Measurements from ENCODE around the gene GLYR1.
A peak's percentile ranks its signal among the peaks of the same experiment; 100 is the strongest.

Gene GLYR1

DNA sequence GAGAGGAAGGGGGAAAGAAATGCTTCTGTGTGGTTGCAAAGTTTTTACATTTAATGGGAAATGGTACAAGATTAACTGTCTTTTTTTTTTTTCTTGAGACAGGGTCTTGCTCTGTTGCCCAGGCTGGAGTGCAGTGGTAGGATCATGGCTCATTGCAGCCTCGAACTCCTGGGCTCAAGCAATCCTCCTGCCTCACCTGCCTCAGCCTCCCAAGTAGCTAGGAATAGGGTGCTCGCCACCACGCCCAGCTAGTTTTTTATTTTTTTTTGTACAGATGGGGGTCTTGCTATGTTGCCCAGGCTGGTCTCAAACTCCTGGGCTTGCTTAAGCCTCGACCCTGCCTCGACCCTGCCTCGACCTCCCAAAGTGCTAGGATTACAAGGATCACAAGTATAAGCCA lies 40.8 kb downstream of the GLYR1 start:
- DNase-seq (ENCODE audit: low read depth) = no peak

DNA sequence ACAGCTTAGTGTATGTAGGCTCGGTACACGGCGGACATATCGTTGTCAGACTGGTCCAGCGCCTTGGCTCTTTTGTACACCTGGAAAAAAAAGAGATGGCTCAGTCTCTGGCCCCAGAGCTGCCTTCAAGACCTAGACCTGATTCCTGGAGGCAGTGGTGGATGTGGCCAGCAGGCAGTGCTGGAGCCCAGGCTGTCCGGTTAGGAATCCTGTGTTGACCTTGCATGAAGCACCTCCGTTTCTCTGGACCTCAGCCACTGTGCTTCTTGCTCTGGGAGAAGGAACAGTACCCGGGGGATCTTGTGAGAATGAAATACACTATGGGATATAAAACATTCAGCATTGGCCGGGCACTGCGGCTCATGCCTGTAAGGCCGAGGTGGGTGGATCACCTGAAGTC lies 41.9 kb downstream of the GLYR1 start:
- DNase-seq (ENCODE audit: low read depth) = no peak

DNA sequence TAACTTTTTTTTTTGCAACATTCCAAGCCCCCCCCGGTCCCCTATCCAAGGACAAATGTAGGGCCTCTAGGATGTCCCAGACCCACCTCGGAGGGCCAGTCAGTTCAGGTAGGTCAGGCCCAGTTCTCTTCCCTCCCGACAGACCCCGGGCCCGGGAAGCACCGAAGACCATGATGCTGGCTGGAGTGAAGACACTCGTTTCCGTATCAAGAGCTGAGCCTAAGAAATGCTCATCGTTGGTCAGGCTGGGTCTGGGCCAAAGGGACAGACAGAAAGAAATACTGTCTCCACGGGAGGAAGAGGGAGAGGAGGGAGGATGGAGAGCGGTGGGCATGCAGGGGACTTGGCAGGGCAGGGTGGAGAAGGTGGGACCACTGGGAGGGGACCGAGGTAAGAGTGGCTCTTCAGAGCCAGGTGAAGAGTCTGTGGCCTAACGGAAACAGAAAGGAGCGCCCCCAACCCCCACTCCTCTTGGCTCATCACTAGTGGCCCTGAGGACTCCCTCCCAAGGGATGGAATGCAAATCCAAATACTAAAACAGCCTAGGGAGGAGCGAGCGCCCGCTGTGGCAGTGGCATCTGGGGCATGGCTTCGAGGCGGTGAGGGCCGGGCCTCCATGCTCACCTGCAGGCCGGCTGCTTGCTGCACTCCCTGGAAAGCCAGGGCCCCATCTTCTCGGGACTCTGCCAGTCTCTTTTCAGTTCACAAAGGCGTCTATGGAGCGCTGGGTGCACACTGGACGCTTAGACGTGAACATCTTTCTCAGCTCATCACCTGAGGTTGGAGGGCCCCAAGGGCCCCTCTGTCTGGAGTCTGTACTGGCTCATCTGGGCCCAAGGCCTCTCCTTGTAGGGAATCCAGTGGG lies 43.0 kb downstream of the GLYR1 start:
- DNase-seq (ENCODE audit: low read depth) = no peak

DNA sequence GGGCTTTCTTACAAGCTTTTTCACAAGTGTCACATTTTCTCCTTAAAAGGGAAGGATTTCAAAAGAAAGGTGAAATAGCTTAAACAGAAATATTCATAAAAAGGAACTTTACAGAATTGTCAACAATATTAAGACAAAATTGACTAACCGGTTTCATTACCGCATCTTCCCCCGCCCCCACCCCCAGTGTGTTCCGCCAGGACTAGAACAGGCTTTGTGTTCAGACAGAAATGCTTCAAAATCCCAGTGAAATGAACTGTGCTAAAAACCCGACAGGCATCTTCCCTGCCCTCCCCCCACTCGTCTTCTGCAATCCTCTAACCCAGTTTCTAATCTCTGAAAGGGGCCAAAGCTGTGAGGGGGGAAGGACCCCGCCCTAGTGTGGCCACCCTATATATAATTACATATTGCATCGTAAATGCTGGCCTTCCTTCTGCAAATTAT lies 43.7 kb downstream of the GLYR1 start:
- no peak for DNase-seq (ENCODE audit: low read depth)

DNA sequence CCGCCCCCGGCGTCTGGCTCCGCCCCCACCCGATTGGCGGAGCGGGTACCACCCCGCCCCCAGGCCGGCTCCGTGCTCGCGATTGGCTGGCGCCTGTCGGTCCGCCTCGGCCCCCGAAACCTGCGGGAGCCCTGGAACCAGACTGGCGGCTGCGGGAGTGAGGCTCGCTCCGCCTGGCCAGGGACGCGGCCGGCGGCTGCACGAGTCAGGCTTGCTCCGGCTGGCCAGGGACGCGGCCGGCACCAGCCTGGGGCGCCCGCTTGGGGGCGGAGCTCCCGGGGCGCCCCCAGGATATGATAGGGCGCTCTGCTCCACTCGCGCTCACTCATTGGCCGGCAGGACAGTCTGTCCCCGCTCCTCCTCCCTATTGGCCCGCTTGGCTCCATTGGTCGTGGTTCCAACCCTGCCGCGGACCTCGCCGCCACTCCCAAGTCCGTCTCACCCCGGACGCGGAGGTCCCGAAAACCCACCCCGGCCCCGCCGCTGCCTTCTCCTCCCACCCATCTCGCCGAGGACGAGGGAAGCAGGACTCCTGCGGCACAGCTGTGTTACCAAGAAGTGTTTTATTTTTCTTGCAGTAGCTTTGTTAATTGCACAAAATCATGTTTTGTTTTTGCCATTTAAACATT lies 44.3 kb downstream of the GLYR1 start:
- DNase-seq (ENCODE audit: low read depth) = peak; percentile 77

DNA sequence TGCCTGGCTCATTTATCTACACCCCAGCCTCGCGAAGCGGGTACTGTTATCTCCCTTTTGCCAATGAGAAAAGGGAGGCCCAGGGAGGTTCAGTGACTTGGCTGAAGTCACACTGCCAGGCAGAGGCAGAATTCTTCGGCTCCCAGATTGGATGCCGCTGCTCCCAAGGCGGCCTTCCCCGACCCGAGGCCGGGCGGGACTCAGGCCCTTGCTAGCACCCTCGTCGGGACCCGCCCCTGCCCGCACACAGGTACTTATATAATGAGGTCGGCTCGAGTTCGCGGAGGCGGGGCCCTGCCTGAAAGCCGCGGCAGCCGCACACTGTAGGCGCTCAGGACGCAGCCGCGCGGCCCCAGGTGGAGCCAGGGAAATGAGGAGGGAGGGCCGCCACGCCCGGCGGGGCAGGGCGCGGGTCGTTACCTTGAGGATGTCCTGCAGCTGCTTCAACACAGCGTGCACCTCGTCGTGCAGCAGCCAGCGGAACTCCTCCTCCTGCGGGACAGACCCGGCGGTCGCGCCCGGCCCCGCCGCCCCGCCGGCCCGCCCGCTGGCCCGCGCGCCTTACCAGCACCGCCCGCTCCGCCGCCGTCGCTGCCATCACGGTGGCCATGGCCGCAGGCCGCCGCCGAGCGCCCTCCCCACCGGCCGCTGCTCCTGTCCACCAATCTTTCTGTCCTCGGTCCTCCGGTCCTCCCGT lies 45.0 kb downstream of the GLYR1 start, which contains the start of gene ROGDI:
Gene ROGDI (minus strand): TSS at position 672 of the 697 bp plus-strand sequence. CDS start 62 bp downstream, at position 610.
- DNase-seq (ENCODE audit: low read depth) = peak; percentile 77

DNA sequence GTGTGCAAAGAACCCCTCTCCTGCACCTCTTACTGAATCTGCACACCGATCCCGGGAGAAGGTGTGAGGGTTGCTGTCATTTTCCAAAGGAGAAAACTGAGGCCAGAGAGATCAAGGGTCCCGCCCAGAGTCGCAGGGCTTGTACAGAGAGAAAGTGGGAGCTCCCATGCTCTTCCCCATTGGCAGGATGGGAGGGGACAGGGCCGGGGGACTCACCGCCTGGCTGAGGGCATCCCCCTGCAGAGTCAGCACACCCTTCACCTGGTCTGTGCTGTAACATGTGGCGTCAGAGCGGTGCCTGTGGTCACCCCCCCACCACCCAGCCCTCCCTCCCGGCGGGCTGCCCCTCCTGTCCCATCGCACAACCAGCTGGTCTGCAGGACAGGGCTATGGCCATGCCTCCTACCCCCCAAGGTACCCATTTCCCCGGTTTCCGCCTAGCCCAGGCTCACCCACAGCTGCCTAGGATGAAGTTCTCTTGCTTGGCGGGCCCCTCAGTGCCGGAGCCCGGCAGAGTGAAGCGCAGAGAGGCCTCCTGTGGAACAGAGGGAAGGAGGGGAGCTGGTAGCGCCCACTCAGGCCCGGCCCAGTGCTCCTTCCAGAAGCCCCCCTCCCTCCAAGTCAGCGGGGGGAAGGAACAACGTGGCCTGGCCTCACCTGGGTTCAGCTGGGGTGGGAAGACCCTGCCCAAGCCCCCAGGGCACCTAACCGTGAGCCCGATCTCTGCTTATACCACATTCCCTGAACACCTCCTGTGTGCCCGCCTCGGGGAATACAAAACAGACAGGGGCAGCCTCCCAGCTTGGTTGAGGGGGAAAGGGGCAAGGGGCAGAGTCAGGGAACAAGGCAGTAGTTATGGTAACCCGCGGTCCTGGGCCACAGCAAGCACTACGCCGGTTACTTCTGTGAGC lies 45.8 kb downstream of the GLYR1 start:
- no peak for DNase-seq (ENCODE audit: low read depth)

DNA sequence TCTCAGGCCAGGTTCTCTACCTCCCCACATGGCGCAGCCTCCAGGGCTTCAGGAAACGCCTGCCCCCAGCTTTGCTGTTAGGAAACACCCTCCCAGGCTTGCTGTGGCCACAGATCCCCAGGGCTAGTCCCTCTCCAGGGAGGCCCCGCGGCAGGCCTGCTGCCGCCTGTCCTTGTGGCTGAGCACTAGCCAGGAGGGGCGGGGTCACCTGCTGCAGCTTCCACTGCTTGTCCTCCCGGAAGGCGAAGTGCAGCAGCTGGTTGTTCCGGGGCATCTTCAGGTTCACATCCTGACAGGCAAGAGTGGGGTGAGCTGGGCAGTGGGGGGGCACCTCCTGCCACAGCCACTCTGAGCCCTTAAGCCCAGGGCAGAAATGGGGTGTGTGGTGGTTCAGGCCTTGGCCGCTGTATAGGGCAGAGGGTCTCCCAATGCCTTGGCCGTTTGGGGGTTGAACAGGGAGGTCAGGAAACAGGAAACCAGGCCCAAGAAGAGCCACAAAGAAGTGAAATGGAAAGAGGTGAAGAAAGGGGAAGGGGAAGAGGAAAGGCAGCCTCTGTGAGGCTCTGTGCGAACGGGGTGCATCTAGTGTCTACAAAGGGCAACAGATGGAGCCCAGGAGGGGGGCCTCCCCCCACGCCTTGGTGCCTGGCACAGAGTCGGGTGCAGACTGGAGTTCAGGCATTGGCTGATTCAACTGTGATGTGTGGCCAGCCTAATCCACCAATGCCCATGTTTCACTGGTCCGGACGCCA lies 46.6 kb downstream of the GLYR1 start:
- no peak for DNase-seq (ENCODE audit: low read depth)

DNA sequence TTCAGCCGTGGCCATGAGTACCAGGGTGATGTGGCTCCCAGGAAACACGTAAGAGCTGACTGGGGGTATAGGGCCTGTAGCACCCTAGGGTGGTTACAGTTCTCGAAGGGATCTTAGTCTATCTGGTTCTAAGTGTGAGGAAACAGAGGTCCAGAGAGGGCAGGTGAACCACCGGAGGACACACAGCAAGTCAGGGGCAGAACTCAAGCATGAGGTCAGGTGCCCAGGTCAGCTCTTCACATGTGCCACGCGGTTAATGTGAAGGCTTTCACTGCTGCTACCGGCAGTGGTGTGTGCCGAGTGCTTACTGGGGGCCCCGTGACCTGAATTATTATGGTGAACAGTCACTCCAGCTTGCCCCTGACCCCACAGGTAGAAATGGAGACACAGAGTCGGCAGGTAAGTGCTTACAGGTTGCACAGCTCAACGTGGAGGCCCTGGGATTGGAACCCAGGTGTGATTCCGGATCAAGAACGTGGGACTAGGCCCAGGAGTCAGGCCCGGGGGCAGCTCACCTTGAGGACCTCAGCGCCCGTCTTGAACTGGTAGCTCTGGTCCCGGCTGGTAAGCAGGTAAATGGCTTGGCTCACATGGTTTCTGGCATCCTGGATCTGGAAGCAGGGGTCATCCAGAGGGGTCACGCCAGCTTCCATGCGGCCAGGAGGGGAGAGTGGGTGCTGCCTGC lies 47.8 kb downstream of the GLYR1 start:
- no peak for DNase-seq (ENCODE audit: low read depth)

DNA sequence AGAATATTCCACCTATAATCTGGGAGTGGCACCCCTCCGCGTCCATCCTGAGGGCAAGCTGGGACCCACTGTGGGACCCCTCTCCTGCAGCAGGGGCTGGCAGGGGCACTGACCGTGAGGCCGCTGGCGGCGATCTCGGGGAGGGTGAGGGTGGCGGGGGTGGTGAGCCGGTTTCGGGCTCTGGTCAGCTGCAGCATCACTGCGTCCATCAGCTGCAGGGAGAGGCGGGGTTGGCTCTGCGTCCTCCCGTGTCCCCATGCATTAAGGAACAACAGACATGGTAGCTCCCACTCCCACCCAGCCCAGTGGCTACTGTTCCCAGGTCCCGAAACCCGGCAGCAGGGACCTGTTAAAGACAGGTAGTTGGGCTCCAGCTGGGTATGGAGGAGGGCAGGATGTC lies 48.6 kb downstream of the GLYR1 start:
- DNase-seq (ENCODE audit: low read depth) = no peak

DNA sequence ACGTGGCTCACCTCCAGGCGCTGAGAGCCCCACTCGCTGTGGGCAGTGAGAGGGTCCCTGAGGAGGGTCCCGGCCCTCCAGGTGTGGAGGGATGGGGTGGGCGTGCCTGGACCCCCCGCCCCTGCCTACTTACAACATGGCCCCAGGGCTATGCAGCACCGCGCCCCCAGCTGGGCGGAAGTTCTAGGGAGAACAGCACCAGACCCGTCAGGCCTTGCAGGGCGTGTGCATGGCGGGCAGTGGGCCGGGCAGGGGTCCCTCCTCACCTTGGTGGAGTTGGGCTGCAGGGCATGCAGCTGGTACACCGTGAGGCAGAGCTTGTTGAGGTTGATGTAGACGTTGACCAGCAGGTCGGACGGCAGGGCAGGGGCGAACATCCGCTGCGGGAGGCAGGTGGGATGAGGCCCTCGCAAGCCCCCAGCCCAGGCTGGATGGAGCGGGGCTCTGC lies 49.3 kb downstream of the GLYR1 start:
- no peak for DNase-seq (ENCODE audit: low read depth)

DNA sequence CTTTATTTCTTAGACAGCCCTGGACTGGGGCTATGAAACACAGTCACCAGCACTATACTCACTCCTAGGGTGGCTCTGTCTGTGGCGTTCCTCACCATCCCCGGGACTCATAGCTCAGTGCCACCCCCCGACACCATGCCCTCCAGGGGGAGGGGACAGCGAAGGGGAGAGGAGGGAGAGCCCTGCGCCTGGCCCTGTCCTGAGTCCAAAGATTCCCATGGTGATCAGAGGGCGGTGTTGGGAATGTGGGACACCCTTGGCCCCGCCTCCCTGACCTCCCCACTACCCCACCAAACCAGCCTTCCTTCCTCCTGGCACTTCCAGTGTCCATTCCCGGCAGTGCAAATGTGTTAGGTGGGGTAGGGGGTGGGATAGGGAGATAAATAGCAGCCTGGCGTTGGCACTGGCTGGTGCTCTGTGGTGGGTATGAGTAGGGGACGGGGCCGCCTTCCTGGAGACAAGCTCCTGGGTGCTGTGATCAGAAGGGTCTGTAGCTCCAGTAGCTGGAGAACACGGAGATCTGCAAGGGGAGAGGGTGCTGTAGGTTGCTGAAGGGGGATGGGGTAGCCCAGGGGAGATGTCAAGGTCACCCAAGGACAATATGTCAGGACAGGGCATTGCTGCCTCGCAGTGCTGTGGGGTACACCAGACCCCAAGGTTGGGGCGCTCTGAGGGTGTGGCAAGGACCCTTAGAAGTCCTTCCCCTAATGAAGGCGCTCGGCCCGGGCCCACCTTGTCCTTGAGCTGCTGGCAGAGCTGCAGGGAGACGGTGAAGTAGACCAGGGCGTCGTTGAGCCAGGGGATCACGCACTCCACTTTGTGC lies 49.9 kb downstream of the GLYR1 start:
- DNase-seq (ENCODE audit: low read depth) = no peak

DNA sequence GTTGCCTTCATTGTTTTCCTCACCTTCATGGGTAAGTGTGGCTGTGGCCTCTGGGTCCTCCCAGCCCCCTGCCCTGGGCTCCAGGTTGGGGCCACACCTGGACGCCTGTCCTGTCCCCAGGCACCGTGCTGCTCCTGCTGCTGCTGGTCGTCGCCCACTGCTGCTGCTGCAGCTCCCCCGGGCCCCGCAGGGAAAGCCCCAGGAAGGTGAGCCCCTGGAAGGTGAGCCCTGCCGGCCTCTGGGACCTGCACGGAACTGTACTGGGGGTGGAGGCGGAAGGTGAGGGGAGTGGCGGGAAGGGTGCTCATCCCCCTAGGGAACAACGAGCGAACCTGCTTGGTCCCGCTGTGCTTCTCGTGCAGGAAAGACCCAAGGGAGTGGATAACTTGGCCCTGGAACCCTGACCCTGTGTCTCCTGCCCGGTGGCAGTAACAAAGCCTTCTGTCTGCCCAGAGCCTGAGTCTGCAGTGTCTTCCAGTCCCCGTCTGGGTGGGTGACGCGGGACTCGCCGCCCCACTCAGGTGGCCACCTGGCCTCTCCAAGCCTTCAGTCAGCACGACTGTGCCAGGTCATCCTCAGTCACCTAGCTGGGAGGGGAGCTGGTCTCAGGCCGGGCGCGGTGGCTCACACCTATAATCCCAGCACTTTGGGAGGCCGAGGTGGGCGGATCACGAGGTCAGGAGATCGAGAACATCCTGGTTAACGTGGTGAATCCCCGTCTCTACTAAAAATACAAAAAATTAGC lies 51.1 kb downstream of the GLYR1 start:
- no peak for DNase-seq (ENCODE audit: low read depth)

DNA sequence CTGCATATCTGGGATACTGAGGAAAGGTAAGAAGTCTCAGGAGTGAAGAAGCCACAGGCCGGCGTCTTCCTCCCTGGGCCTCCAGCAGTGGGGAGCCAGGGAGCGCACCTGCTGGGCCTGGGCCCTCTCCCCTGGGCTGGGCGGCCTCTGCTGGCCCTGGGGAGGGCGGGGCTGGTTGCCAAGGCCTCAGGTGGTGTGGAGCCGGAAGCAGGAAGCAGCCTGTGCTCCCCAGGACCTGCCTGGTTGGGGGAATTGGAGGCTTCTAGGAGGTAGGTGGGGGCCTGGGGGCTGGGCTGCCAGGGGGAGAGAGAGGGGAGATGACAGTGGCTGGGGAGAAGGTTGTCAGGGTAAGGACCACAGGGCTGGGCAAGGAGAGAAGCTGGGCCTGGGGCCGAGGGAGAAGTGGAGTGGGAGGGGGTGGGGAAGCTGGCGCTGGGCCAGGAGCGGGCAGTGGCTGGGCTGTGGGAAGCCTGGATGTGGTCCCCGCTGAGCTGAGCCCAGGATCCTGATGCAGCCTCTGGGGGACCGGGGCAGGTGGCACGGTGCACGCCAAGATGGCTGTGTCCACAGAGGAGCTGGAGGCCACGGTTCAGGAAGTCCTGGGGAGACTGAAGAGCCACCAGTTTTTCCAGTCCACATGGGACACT lies 51.8 kb downstream of the GLYR1 start, which contains the start of gene SMIM22:
Gene SMIM22 (plus strand): TSS at position 189 of the 647 bp plus-strand sequence. CDS start 366 bp downstream, at position 555.
- DNase-seq (ENCODE audit: low read depth) = no peak

DNA sequence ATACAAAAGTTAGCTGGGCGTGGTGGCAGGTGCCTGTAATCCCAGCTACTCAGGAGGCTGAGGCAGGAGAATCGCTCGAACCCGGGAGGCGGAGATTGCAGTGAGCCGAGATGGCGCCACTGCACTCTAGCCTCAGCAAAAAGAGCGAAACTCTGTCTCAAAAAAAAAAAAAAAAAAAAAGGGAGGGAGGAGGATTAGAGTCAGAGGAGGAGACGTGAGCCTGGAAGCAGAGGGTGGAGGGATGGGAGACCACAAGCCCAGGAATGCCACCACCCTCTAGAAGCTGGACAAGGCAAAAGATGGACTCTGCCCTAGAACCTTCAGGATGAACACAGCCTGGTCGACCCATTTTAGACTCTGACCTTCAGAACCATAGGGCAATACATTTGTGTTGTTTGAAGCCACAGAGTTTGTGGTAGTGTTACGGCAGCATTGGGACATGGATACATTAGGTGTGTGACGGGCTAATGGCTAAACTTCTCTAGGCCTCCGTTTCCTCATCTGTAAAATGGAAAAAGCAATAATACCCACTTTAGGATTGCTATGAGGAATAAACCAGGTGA lies 54.1 kb downstream of the GLYR1 start:
- DNase-seq (ENCODE audit: low read depth) = no peak

DNA sequence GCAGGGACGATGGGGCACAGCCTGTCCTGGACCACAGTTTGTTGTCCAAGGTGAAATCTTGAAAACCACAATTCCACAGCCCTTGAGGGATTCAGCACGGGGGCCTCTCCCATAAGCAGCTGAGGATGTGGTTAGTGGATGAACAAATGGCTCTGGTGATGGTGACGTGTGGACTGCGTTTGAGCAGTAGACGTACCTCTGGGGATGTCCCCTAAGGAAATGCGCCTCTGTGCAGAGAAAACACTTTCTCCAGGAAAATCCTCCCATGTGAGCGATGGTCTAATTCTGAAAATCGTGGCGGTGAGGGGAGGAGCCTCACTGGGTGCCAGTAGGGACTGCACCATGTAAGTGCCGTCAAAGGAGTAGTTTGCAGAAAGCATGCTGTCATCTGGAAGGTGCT lies 56.2 kb downstream of the GLYR1 start:
- no peak for DNase-seq (ENCODE audit: low read depth)

DNA sequence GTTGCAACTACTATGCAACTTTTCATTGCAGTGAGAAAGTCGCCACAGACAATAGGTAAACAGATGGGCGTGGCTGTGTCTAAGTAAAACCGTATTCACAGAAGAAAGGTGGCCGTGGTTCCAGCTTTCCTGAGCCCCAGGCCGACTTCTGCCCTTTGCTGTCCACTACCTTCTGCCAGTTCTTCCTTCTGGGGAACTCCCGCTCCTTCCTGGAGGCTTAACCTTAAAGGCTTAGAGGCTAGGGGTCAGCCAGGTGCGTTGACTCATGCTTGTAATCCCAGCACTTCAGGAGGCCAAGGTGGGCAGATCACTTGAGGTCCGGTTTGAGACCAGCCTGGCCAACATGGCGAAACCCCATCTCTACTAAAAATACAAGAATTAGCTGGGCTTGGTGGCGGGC lies 56.8 kb downstream of the GLYR1 start:
- DNase-seq (ENCODE audit: low read depth) = no peak

DNA sequence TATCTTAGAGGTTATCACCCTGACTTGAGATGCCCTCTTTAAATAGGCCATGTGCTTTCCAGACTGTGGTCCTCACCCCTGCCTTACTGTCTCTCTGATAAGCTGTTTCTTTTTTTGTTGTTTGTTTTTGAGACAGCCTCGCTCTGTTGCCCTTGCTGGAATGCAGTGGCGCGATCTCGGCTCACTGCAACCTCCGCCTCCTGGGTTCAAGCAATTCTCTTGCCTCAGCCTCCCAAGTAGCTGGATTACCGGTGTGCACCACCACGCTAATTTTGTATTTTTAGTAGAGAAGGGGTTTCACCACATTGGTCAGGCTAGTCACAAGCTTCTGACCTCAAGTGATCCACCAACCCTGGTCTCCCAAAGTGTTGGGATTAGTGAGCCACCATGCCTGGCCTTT lies 58.2 kb downstream of the GLYR1 start:
- no peak for DNase-seq (ENCODE audit: low read depth)
